Measurements from ENCODE around the gene HSF2BP. TPM values are rescaled to one million over a fixed set of nuclear protein-coding genes. Genes with fewer than 3 reads are reported as not detected.

HSF2BP gene
- total RNA-seq, 1 experiment from 2014 or later, result 1.5 TPM

GRCh38 chr21:43574741-43575472 lies 84.4 kb downstream of the HSF2BP start:
- no peak overlapping the region for H3K18ac ChIP-seq (ENCODE audit: insufficient read length, low read depth, low read length)
- no peak overlapping the region for H2BK15ac ChIP-seq (ENCODE audit: low read depth, low read length)
- H3K9ac ChIP-seq (ENCODE audit: extremely low read depth, insufficient read length, low read length), result no peak overlapping the region
- DNase-seq, result no peak
- no peaks in the 10 kb centered on the region; the same call in none of the 2 replicates for H3K27me3 Mint-ChIP-seq (ENCODE audit: low read depth)
- H3K36me3 Mint-ChIP-seq (ENCODE audit: insufficient read depth in 1 of 3, low read depth in 3 of 3), result peaks cover 0 to 3% (median 0%) of the 10 kb centered on the region in 3 experiments; a peak in 1 of 7 replicates
- H3K4me2 ChIP-seq (ENCODE audit: insufficient read depth, insufficient read length, low read length), result no peak overlapping the region
- H3K27ac ChIP-seq (ENCODE audit: insufficient read length, low read depth, low read length), result no peak overlapping the region
- no peak overlapping the region for H3K23ac ChIP-seq (ENCODE audit: insufficient read length, low read depth, low read length)
- no peak overlapping the region for H2BK120ac ChIP-seq (ENCODE audit: low read depth, low read length, poor library complexity, severe bottlenecking)
- no peaks in the 10 kb centered on the region for H3K27me3 ChIP-seq (ENCODE audit: insufficient read depth, low read length)
- no peak overlapping the region for H3K4ac ChIP-seq (ENCODE audit: low read depth, low read length)
- H2AFZ ChIP-seq (ENCODE audit: low read length), result no peak overlapping the region
- H3K14ac ChIP-seq (ENCODE audit: insufficient read depth, low read length), result peak overlapping the region; percentile 41; the same call in 1 of the 2 replicates
- H4K20me1 ChIP-seq (ENCODE audit: control insufficient read depth, insufficient read depth, insufficient read length), result no peaks in the 10 kb centered on the region
- no peak overlapping the region for H4K8ac ChIP-seq (replicated peaks; ENCODE audit: insufficient read length, low read depth, low read length)
- no peak overlapping the region for H2BK12ac ChIP-seq (ENCODE audit: insufficient read length, low read depth, low read length)
- no peaks in the 10 kb centered on the region for H3K23me2 ChIP-seq (ENCODE audit: insufficient read length, low read depth, low read length, poor library complexity, severe bottlenecking)
- H2AK5ac ChIP-seq (ENCODE audit: insufficient read length, low read length), result no peak overlapping the region
- H4K5ac ChIP-seq (ENCODE audit: insufficient read length, low read depth, low read length), result no peak overlapping the region
- no peaks in the 10 kb centered on the region for H3K4me1 ChIP-seq (ENCODE audit: insufficient read depth, low read length)
- H3T11ph ChIP-seq (ENCODE audit: low read length), result no peak overlapping the region
- peaks cover 5 to 7% of the 10 kb centered on the region in 2 experiments for H3K4me1 Mint-ChIP-seq
- H2BK20ac ChIP-seq (ENCODE audit: low read depth, low read length, poor library complexity, severe bottlenecking), result no peak overlapping the region
- H3K27ac Mint-ChIP-seq, result peak overlapping the region in 2 of 3 experiments; percentile 64 to 82; a peak in 2 of 7 replicates
- no peaks in the 10 kb centered on the region for H3K9me3 ChIP-seq (ENCODE audit: control insufficient read depth, low read depth, low read length)
- no peak for TF ChIP-seq CTCF (conservative IDR thresholded peaks at IDR 0.05)
- H3K56ac ChIP-seq (ENCODE audit: insufficient read length, low read depth, low read length), result no peak overlapping the region
- no peaks in the 10 kb centered on the region for H3K79me1 ChIP-seq (ENCODE audit: insufficient read depth, low read depth, low read length, poor library complexity, severe bottlenecking)
- no peak overlapping the region for H4K91ac ChIP-seq (ENCODE audit: insufficient read length, low read depth, low read length)
- H3K4me3 Mint-ChIP-seq, result no peak overlapping the region
- H2BK5ac ChIP-seq (ENCODE audit: insufficient read length, low read length), result no peak overlapping the region
- no peaks in the 10 kb centered on the region for H3K79me2 ChIP-seq (ENCODE audit: insufficient read depth, low read length)
- H3K9me3 Mint-ChIP-seq, result no peaks in the 10 kb centered on the region
- WGBS (ENCODE audit: extremely low coverage, insufficient read length, low lambda C conversion rate), result no CpG with 5 or more reads among the region's 19 CpGs
